ENCODE results near the gene GIMAP8. TPM values are rescaled to one million over a fixed set of nuclear protein-coding genes. Genes with fewer than 3 reads are reported as not detected.

Gene GIMAP8
- polyA plus RNA-seq, 1 experiment, result not detected

- H3K36me3 ChIP-seq (ENCODE audit: control insufficient read depth, insufficient read depth, low read length), result no peaks in the 10 kb centered on the region
- TF ChIP-seq, protein P1, sequence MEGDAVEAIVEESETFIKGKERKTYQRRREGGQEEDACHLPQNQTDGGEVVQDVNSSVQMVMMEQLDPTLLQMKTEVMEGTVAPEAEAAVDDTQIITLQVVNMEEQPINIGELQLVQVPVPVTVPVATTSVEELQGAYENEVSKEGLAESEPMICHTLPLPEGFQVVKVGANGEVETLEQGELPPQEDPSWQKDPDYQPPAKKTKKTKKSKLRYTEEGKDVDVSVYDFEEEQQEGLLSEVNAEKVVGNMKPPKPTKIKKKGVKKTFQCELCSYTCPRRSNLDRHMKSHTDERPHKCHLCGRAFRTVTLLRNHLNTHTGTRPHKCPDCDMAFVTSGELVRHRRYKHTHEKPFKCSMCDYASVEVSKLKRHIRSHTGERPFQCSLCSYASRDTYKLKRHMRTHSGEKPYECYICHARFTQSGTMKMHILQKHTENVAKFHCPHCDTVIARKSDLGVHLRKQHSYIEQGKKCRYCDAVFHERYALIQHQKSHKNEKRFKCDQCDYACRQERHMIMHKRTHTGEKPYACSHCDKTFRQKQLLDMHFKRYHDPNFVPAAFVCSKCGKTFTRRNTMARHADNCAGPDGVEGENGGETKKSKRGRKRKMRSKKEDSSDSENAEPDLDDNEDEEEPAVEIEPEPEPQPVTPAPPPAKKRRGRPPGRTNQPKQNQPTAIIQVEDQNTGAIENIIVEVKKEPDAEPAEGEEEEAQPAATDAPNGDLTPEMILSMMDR (IDR thresholded peaks at IDR 0.05; ENCODE audit: insufficient read depth, low read depth, low read length), result no peak
- no peaks in the 10 kb centered on the region for H3K27me3 ChIP-seq (ENCODE audit: control insufficient read depth, insufficient read depth, low read length)
- no peak overlapping the region for H3K4me3 ChIP-seq (ENCODE audit: low read depth, low read length)
- DNase-seq (ENCODE audit: low read depth), result no peak
- ChIA-PET CTCF (interaction anchor here (0.6 kb wide), 1 partner anchor 269 kb away, joined by 3 read pairs; no protein-coding TSS in a partner anchor), POLR2A (no interaction called here)
Observed at GRCh38 chr7:150435390-150436073, 14.9 kb upstream of the GIMAP8 start.

- Histone ChIP-seq H3K4me3 (ENCODE audit: low read depth, low read length) (no peak overlapping the region), H3K36me3 (ENCODE audit: control insufficient read depth, insufficient read depth, low read length) (no peaks in the 10 kb centered on the region), H3K27me3 (ENCODE audit: control insufficient read depth, insufficient read depth, low read length) (no peaks in the 10 kb centered on the region)
- DNase-seq (ENCODE audit: low read depth), result no peak
- POLR2A ChIA-PET, result no interaction called here
- CTCF ChIA-PET, result interaction anchor here (0.8 to 1.9 kb wide), 2 partner anchors 9 to 19 kb away, joined by 3 to 6 read pairs; no protein-coding TSS in a partner anchor
- TF ChIP-seq, protein P1 (IDR thresholded peaks at IDR 0.05; ENCODE audit: insufficient read depth, low read depth, low read length), result no peak
Observed at GRCh38 chr7:150439967-150440366, 10.5 kb upstream of the GIMAP8 start.

- H3K27me3 ChIP-seq (ENCODE audit: control insufficient read depth, insufficient read depth, low read length), result no peaks in the 10 kb centered on the region; the same call in 1 of the 2 replicates
- ChIA-PET POLR2A (no interaction called here), CTCF (no interaction called here)
- TF ChIP-seq, protein P1 (IDR thresholded peaks at IDR 0.05; ENCODE audit: insufficient read depth, low read depth, low read length), result no peak
- no peak overlapping the region for H3K4me3 ChIP-seq (ENCODE audit: low read depth, low read length)
- no peaks in the 10 kb centered on the region for H3K36me3 ChIP-seq (ENCODE audit: control insufficient read depth, insufficient read depth, low read length)
- no peak for DNase-seq (ENCODE audit: low read depth)
Observed at GRCh38 chr7:150441524-150441923, 8.9 kb upstream of the GIMAP8 start.

- no peak overlapping the region for H3K4me3 ChIP-seq (ENCODE audit: low read depth, low read length)
- POLR2A ChIA-PET, result no interaction called here
- no peak for DNase-seq (ENCODE audit: low read depth)
- CTCF ChIA-PET, result no interaction called here
- no peaks in the 10 kb centered on the region; the same call in 1 of the 2 replicates for H3K27me3 ChIP-seq (ENCODE audit: control insufficient read depth, insufficient read depth, low read length)
- TF ChIP-seq, protein P1 (IDR thresholded peaks at IDR 0.05; ENCODE audit: insufficient read depth, low read depth, low read length), result no peak
- H3K36me3 ChIP-seq (ENCODE audit: control insufficient read depth, insufficient read depth, low read length), result no peaks in the 10 kb centered on the region
Observed at GRCh38 chr7:150442811-150443210, 7.6 kb upstream of the GIMAP8 start.

DNA sequence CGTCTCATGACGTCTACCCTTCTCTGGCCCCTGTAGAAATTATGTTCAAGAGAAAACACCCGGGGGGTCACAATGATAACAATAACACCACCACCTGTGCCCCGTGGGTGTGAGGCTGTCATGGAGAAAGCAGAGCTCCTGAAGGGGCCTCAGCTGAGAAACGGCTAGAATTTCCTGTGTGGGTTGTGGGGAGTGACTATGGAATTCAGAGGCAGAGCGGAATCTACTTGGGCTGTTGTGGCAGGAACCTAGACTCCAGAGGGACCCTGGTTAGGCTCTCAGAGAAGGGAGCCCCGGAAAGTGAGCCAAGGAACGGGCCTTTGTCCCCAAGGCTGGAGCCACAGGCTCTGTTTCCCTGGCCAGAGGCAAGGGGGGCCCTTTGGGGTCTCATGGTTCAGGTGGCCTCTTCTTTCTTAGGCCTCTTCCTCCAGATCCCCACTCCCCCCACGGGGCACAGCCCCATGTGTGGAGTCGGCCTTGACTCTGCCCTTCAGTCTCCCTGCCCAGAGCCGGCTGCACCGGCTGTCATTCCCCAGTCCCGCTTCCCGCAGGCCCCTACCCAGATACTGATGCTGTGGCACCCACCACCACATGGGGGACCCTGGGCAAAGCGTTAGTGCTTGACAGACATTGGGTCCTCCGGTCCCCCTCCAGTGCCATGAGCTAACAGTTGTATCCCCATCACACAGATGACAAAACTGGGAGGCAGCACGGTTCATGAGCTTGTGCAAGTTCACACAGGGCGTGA, 6.5 kb upstream of the GIMAP8 start:
- no peaks in the 10 kb centered on the region; the same call in 1 of the 2 replicates for H3K27me3 ChIP-seq (ENCODE audit: control insufficient read depth, insufficient read depth, low read length)
- H3K4me3 ChIP-seq (ENCODE audit: low read depth, low read length), result no peak overlapping the region
- DNase-seq (ENCODE audit: low read depth), result no peak
- TF ChIP-seq, protein P1 (IDR thresholded peaks at IDR 0.05; ENCODE audit: insufficient read depth, low read depth, low read length), result no peak
- POLR2A ChIA-PET, result no interaction called here
- CTCF ChIA-PET, result no interaction called here
- no peaks in the 10 kb centered on the region for H3K36me3 ChIP-seq (ENCODE audit: control insufficient read depth, insufficient read depth, low read length)
